ENCODE data around the gene UBE2E2. TPM values are rescaled to one million over a fixed set of nuclear protein-coding genes. Genes with fewer than 3 reads are reported as not detected.

UBE2E2 gene
- polyA plus RNA-seq, 1 donor from 2014 or later: 19.8 TPM

GRCh38 chr3:23595851-23596250 is 392.7 kb downstream of the UBE2E2 start:
- H4K20me1 ChIP-seq (ENCODE audit: insufficient read depth): no peaks in the 10 kb centered on the region
- H3K4me2 ChIP-seq (ENCODE audit: low read length): no peak overlapping the region
- no peaks in the 10 kb centered on the region for H3F3A ChIP-seq (ENCODE audit: insufficient read depth, low read length, poor library complexity, severe bottlenecking)
- H2AFZ ChIP-seq (ENCODE audit: low read depth, low read length): no peak overlapping the region
- H3K9me2 ChIP-seq (ENCODE audit: insufficient read depth, low read length): no peaks in the 10 kb centered on the region
- H3K4me3 ChIP-seq (ENCODE audit: low read length): no peak overlapping the region
- TF ChIP-seq EP300 (conservative IDR thresholded peaks at IDR 0.05; ENCODE audit: poor library complexity, severe bottlenecking): no peak
- TF ChIP-seq MXI1 (conservative IDR thresholded peaks at IDR 0.05; ENCODE audit: poor library complexity, severe bottlenecking): no peak
- TF ChIP-seq TAF1 (IDR thresholded peaks at IDR 0.05; ENCODE audit: low read depth): no peak
- TF ChIP-seq POLR2AphosphoS5 (IDR thresholded peaks at IDR 0.05): no peak
- no peak for TF ChIP-seq SMC3 (conservative IDR thresholded peaks at IDR 0.05; ENCODE audit: poor library complexity)
- no peak for TF ChIP-seq REST (IDR thresholded peaks at IDR 0.05; ENCODE audit: borderline replicate concordance)
- TF ChIP-seq RAD21 (conservative IDR thresholded peaks at IDR 0.05): no peak
- TF ChIP-seq EZH2 (IDR thresholded peaks at IDR 0.05; ENCODE audit: borderline replicate concordance, insufficient read depth, low read length, poor library complexity, severe bottlenecking): no peak
- no peak for TF ChIP-seq CTCF (IDR thresholded peaks at IDR 0.05; ENCODE audit: poor library complexity, severe bottlenecking)
- H3K79me2 ChIP-seq (replicated peaks; ENCODE audit: insufficient read depth, low read length): no peaks in the 10 kb centered on the region
- no peak overlapping the region for H3K9ac ChIP-seq (ENCODE audit: low read length)
- no peak overlapping the region for H3K27ac ChIP-seq (ENCODE audit: low read length)
- no peaks in the 10 kb centered on the region for H3K27me3 ChIP-seq (ENCODE audit: insufficient read depth, low read depth, low read length)
- no peaks in the 10 kb centered on the region for H3K9me3 ChIP-seq (ENCODE audit: low read length)
- no peaks in the 10 kb centered on the region for H3K36me3 ChIP-seq (ENCODE audit: insufficient read depth, low read length)

GRCh38 chr3:23600167-23600871 is 397.2 kb downstream of the UBE2E2 start:
- no peak for TF ChIP-seq MXI1 (conservative IDR thresholded peaks at IDR 0.05; ENCODE audit: poor library complexity, severe bottlenecking)
- TF ChIP-seq POLR2AphosphoS5 (IDR thresholded peaks at IDR 0.05): no peak
- no peak overlapping the region for H3K27ac ChIP-seq (ENCODE audit: low read length)

More at GRCh38 chr3:23600167-23600871, 397.2 kb downstream of the UBE2E2 start:
- Histone ChIP-seq H3K36me3 (ENCODE audit: insufficient read depth, low read length) (no peaks in the 10 kb centered on the region), H2AFZ (ENCODE audit: low read depth, low read length) (no peak overlapping the region), H3K4me2 (ENCODE audit: low read length) (no peak overlapping the region), H3K4me3 (ENCODE audit: low read length) (no peak overlapping the region), H3K27me3 (ENCODE audit: insufficient read depth, low read depth, low read length) (no peaks in the 10 kb centered on the region), H3F3A (ENCODE audit: insufficient read depth, low read length, poor library complexity, severe bottlenecking) (no peaks in the 10 kb centered on the region), H3K9me2 (ENCODE audit: insufficient read depth, low read length) (no peaks in the 10 kb centered on the region), H3K9me3 (ENCODE audit: low read length) (no peaks in the 10 kb centered on the region), H3K79me2 (replicated peaks; ENCODE audit: insufficient read depth, low read length) (no peaks in the 10 kb centered on the region), H4K20me1 (ENCODE audit: insufficient read depth) (no peaks in the 10 kb centered on the region), H3K9ac (ENCODE audit: low read length) (no peak overlapping the region)
